ENCODE data around the gene SPNS2. TPM values are rescaled to one million over a fixed set of nuclear protein-coding genes. Genes with fewer than 3 reads are reported as not detected.
A peak's percentile ranks its signal among the peaks of the same experiment; 100 is the strongest.

SPNS2 gene
- total RNA-seq, 2 donors from 2014 or later = 19.2 to 58.0 TPM

- Histone ChIP-seq H3K27ac (peak overlapping the region; percentile 34 to 83 (median 72)), H3K9me3 (no peaks in the 10 kb centered on the region), H3K27me3 (no peaks in the 10 kb centered on the region), H3K36me3 (replicated peaks in 1 of 2; ENCODE audit: insufficient read depth in 1 of 2, low read depth in 2 of 2) (no peaks in the 10 kb centered on the region), H3K4me3 (no peak overlapping the region), H3K4me1 (peaks cover 95% of the 10 kb centered on the region)
- no peak for TF ChIP-seq POLR2A (IDR thresholded peaks at IDR 0.05)
- no peak for TF ChIP-seq CTCF (IDR thresholded peaks at IDR 0.05)
- 87 to 99% methylated on average over 9 to 10 of the region's 10 CpGs for WGBS, 2 donors
- ATAC-seq = no peak
- intact Hi-C loops (cut with DNase I) = no loop called here
- DNase-seq = no peak
Observed at GRCh38 chr17:4511199-4511932, 12.7 kb downstream of the SPNS2 start.

GRCh38 chr17:4512156-4513112, 13.8 kb downstream of the SPNS2 start:
- no peaks in the 10 kb centered on the region for H3K27me3 ChIP-seq
- peak overlapping the region; percentile 77 to 91 (median 82) for H3K27ac ChIP-seq
- WGBS, 2 donors = 90 to 95% methylated on average over 23 to 31 of the region's 31 CpGs
- H3K9me3 ChIP-seq = no peaks in the 10 kb centered on the region
- ATAC-seq = no peak
- H3K36me3 ChIP-seq (replicated peaks in 1 of 2; ENCODE audit: insufficient read depth in 1 of 2, low read depth in 2 of 2) = no peaks in the 10 kb centered on the region
- intact Hi-C loops (cut with DNase I) = no loop called here
- TF ChIP-seq CTCF (IDR thresholded peaks at IDR 0.05) = no peak
- TF ChIP-seq POLR2A (IDR thresholded peaks at IDR 0.05) = no peak
- H3K4me1 ChIP-seq = peaks cover 90% of the 10 kb centered on the region
- H3K4me3 ChIP-seq = no peak overlapping the region
- no peak for DNase-seq

- DNase-seq (peak in 3 of 4 donors; percentile 29 to 59 (median 55)), ATAC-seq (peak; percentile 4)
- H3K27ac ChIP-seq = peak overlapping the region; percentile 77 to 91 (median 82)
- H3K4me1 ChIP-seq = peaks cover 83% of the 10 kb centered on the region
- no peak overlapping the region for H3K4me3 ChIP-seq
- no peaks in the 10 kb centered on the region for H3K27me3 ChIP-seq
- no peaks in the 10 kb centered on the region for H3K36me3 ChIP-seq (replicated peaks in 1 of 2; ENCODE audit: insufficient read depth in 1 of 2, low read depth in 2 of 2)
- H3K9me3 ChIP-seq = no peaks in the 10 kb centered on the region
- WGBS, 2 donors = 63 to 69% methylated on average over 8 to 24 of the region's 24 CpGs
- TF ChIP-seq CTCF (IDR thresholded peaks at IDR 0.05) (peak in 2 of 7 experiments; percentile 7 to 10), POLR2A (IDR thresholded peaks at IDR 0.05) (no peak)
- intact Hi-C loops (cut with DNase I) = no loop called here
Observed at GRCh38 chr17:4513113-4514032, 14.7 kb downstream of the SPNS2 start.

GRCh38 chr17:4514206-4514605, 15.5 kb downstream of the SPNS2 start:
- Histone ChIP-seq H3K4me3 (no peak overlapping the region), H3K9me3 (no peaks in the 10 kb centered on the region), H3K27me3 (no peaks in the 10 kb centered on the region), H3K36me3 (replicated peaks in 1 of 2; ENCODE audit: insufficient read depth in 1 of 2, low read depth in 2 of 2) (no peaks in the 10 kb centered on the region), H3K27ac (peak overlapping the region; percentile 77 to 91 (median 82)), H3K4me1 (peaks cover 82% of the 10 kb centered on the region)
- DNase-seq (peak; percentile 64 to 81 (median 78)), ATAC-seq (peak; percentile 60)
- no peak for TF ChIP-seq POLR2A (IDR thresholded peaks at IDR 0.05)
- no peak for TF ChIP-seq CTCF (IDR thresholded peaks at IDR 0.05)
- 44 to 86% methylated on average over 3 to 6 of the region's 7 CpGs for WGBS, 2 donors
- intact Hi-C loops (cut with DNase I) = no loop called here

Measured in body of pancreas (tissue), 4 donors.